ENCODE results near the gene TBX5.
A peak's percentile ranks its signal among the peaks of the same experiment; 100 is the strongest.

Gene TBX5

DNA sequence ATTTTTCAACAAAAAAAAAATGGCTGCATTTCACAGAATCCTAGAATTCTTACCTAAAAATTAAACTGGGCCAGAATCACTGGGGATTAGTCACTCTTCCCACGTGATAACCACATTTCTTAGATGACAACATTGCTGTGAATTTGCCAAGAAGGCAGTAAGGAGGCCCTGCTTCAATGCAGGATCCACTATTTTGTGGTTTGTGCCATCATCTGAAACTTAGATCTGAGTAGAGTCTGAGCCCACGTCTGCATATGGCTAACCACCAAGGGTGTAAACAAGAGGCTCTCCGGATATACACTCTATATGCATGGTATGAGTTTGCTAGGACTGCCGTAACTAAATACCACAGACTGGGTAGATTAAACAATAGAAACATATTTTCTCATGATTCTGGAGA lies 24.4 kb upstream of the TBX5 start:
- DNase-seq: no peak

DNA sequence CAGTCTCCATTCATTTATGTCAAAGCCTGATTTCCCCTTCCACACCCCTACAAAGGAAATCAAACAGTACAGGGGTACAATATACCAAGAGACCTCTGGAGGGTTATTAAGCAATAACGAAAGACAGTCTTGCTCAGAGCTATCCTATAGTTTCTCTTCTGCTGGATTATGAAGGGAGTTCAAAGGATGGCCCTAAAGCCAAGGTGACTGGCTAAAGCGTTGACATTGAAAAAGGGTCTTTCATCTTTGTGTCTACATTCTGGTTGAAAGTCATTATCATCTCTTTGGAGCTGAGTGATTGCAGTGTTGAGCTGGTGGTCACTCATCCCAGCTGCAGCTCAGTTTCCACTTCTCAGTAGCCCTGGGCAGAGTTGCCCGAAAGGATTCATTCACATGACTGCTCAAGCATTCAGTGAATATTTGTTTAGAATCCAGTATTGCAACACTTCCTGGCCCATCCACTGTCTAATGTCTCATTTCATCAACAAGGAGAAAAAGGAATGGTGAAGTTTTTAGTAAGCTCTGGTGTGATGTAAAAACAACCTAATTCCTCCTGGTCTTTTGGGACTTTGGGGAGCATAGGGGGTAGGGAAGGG lies 19.2 kb upstream of the TBX5 start:
- DNase-seq: no peak

DNA sequence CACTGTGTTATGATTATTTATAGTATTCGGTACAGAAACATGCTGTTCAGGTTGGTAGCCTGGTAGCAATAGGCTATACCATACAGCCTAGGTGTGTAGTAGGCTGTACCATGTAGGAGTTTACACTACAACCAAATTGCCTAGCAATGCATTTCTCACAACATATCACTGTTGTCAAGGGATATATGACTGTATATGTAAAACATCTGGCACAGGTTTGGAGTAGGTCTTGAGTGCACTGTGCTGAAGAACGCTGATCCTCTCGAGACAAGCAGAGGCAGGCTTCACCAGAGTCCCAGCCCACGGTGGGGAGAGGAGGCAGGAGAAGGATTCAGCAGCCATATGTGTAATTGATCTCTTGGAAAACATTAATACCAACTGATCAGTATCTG lies 15.0 kb upstream of the TBX5 start:
- DNase-seq: no peak

DNA sequence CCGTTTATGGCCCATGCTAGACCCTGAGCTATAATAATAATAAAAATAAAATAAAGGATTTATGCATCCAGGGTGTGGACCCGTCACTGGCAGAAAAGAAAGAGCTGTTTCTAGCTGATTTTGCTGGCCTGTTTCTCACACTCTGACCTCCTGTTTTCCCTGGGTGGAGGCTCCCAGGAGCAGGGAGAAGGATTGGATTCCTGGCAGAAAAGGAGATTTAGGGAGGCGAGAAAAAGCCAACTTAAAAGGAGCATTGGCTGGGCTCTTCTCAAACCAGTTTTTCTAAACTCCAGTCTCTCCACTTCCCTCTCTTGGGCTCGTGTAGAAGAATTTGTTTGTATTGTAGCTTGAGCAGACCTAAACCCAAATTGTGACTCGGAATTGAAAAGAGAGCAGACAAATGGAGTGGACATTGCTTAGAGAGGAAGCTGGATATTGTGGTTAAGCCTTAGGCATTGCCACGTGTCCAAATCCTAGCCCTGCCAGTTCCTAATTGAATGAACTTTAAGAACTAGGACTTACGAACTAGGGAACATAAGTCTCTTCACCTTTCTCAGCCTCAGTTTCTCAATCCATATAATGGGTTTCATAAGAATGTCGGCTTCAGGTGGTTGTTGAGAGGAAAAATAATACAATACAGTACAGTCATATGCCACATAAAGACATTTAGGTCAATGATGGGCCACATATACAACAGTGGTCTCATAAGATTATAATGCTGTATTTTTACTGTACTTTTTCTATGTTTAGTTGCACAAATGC lies 14.4 kb upstream of the TBX5 start:
- no peak for DNase-seq

DNA sequence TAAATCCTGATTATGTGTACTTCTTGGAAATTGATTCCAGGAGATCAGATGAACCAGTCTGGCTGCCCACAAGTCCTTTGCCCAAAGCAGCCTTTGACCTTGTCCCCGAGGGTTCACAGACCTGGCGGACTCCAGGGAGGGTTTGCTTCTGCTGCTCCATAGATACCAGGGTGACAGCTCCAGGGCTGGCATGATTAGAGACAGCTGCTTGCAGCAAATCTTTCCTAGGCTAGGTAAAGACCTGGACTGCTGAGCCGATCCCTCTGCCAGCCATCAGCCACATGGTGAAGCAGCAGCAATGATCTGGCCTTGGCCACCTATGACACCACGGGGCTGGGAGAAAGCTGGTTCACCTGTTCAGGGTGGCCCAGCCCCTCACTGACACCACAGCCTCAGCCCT lies 10.1 kb upstream of the TBX5 start:
- DNase-seq: no peak

DNA sequence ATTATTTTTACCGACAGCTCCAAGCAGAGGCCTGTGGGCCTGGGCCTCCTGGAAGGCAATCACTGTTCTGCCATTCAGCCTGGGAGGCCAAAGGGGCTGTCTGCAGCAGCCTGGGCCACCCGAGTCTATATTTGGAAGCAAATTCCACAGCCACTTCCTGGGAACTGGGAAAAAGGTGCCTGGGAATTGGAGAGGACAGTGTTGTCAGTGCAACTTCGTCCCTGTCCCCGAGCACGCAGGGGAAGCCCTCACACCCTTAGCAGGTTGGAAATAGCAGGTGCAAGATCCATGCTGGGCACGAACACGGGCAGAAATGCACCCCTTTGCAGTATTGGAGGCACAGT lies 9.6 kb upstream of the TBX5 start:
- no peak for DNase-seq

DNA sequence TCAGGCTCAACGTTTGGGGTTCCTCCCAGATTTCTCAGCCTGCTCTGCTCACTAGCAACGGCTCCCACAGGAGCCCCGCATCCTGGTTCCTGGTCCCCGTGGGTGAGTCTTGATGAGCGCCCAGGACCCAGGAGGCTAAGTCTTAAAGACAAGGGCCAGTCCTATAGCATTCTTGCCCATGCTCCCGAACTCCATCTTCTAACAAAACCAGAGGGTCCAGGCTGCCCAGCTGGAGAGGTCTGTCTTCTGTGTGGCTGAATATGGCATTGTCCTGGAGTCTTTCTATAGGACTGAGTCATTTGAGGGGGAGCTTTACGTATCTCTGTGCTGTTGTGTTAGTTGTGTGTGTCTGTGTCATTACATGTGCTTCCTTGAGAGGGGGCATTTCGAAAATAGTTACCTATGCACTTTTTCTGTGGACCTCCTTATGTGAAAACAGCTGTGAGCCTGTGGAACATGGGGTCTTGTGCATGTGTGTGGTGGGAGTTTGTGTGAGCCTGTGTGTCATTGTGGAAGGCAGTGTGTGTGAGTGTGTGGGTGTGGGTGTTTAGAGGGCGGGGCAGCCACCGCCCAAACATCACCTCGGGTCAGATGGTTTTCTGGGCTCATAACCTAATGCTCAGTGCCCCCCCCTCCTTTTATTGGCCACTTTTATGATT lies 9.1 kb upstream of the TBX5 start:
- DNase-seq: no peak

DNA sequence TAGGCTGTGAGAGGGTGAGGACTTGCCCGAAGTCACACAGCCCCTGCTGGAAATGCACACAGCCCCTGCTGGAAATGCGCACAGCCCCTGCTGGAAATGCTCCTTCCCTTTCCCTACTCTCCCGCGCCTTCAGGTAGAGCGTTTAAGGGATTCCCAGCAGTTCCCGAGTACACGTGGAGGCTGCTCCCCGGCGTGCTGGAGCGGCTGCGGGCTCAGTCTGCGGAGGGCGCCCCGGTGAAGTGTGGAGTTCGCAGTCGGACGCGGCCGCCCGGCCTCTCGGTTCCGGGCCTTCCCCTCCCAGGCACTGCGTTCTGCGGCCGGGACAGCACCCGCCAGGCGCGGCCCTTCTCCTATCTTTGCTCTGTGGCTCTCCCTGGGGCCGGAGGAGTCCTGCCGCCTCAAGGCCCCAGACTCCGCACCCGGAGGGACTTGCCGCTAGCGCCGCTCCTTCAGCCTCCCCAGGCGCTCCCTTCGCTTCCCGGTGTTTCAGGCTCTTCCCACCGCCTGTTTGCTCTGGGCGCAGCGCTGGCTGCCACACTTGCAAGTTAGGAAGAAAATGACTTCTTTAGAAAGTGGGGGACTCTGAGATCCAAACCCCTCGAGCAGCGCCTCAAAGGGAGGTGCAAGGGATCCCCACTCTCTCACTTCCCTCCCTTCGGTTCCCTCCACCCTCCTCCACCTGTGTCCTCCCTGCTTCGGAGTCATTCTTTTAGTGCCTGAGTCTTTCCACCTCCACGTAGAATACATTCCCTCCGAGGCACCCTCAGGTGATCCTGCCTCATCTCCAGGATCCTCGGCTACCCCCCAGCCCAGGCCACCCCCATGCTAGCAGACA lies 8.3 kb upstream of the TBX5 start:
- no peak for DNase-seq

DNA sequence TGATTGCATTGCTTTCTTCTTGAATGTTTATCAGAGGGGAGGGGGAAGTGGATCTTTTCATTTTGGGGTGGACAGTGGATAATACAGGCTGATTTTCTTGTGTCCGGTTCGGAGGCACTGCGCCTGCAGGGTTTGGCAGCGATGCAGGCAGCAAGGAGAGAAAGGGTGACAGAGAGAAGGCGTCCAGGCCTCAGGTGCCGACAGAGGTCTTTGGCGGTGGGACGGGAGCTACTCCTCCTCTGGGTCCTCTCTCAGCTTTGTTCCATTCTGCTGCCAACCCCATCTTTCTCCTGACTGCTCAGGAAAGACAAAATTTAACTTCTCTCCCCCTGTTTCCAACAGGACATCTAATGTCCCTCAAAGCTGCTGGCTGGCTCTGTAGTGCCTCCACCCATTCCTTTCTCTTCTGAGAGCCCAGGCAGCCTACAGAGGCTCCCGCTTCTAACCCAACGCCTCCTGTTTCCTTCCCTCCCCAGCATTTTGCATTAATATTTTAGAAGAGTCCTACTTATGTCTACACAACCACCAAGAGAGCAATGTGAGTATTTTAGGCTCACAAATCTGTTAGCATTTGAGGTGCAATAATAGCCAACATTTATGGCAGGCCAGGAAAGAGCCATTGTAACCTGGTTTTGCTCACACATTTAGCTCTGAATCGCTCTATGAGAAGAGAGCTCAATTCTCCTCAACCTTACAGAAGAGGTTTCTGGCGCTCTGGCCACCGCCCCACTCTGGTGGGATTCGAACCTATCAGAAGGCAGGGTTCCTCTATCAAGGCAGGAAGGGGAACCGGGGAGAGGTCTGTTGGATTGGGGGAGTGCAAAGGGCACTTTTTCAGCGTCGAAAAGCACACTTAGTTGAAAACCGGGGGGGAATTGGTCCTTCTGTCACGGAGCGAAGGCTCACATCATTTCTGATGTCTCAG lies 7.1 kb upstream of the TBX5 start:
- DNase-seq: no peak

DNA sequence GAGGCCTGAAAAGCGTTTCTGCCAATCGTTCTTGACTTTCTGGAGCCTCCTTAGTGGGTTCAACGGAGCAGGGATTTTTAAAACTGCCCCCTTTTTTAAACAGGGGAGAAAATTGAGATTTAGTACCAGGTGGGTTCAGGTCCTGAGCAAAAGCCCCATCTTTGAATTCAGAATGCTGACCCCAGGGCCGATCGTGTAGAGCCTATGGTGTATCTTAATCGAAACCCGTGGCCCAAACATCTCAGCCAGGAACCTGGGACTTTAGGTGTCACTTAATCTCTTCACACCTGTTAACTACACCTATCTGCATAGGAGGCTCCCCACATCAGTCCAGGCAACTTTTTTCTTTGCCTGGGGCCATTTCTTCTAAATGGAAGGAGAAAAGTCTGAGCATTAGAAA lies 6.4 kb upstream of the TBX5 start:
- DNase-seq: no peak

DNA sequence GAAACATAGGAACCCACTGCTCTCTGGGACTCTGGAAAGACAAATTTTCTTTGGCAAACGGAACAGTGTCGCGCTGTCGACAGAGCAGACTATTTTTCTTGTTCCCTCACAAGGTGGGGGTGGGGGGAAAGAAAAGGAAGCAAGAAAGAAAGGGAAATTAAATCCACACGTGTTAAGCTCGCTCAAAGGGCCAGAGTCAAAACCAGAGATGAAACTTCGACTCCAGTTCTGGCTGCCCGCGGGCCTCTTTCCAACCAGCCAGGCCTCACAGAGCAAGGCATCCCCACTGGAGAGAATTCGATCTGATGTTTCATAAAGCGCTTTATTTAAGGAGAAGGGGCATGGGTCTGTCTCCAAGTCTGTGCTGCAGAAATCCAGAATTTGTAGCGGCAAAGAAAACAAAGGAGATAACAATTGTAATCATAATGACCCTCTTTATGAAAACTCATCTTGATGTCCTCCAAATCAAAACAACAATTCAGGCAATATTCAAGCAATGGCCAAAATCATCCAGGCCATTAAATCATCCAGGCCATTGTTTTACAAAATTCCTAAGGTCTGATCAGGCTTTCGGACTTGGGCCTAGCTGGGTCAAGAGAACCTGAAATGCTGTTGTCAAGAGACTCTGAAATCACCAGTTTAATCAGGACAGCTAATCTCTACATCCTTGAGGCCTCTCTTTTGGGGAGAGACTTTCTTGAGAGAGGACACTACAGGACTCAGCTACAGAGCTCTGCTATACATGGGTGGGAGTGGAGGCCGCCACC lies 5.3 kb upstream of the TBX5 start:
- DNase-seq: no peak

DNA sequence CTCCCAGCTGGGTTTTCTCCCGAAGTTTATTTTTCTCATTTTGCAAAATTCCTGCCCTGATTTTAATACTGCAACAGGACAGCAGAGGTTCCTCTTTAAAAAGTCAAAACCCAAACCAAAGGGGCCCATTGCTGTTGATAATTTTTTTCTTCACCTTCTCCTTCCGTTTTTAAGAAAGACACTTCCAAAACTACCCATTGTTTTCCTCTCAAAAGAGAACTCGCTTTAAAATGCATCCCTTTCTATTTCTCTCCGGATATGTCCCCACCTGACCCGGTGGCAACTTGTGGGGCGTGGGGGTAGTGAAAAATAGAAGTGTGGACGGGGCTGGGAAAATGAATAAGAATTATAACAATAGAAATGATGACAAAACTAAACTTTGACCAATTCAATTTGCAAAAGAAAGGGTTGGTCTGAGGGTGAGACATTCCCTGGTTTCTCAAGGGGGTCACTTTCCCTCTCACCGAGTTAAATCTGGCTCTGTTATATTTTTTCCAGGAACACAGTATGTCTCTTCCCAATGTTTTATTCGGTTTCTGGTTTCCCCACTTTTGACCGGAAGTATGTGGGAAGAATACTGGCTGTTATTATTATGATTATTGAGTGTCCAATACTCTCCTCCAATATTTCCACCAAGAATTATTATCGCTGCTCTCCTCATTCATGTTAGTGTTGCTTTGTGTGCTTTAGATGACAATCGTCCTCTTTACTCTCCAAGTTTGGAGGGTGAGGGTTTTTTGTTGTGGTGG lies 4.1 kb upstream of the TBX5 start:
- DNase-seq: no peak

DNA sequence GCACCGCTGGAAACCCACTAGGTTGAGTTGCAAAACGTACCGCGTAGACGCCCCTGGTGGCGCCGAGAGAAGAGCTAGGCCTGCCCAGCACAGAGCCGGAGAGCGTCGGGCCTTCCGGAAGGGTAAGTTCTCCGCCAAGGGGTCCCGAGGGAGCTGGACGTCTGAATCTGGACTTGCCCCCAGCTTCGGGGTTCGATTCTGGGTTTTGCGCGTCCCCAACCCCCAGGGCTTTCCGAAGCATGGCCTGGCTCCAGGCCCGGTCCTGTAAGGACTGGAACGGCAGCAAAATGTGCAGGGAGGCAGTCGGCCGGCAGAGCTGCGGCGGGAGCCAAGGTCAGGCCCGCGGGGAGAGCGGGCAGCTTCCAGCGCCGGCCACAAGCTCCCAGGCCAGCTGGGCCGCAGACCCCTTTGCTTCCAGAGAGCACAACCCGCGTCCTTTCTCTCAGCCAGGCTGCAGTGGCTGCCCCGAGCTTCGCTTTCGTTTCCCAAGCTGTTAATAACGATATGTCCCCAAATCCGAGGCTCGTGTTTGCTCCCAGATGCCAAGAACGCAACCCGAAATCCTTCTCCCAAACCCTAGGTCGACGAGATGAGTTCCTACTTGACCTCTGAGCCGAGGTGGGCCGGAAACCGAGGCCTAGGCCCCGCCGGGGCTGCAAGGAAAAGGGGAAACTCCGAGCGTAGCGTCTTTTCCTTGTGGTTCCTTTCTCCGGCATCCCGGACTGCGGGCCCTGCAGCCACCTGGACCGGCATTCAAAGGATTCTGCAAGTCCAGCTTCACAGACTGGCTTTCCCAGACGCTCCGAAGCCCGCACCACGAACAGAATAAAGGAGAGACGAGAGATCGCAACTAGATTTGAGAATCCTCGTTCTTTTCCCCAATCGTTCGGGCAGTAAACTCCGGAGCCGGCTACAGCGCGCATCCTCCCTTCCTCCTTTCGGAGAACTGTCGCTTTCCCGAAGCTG lies 3.2 kb upstream of the TBX5 start:
- peak; percentile 3 for DNase-seq

DNA sequence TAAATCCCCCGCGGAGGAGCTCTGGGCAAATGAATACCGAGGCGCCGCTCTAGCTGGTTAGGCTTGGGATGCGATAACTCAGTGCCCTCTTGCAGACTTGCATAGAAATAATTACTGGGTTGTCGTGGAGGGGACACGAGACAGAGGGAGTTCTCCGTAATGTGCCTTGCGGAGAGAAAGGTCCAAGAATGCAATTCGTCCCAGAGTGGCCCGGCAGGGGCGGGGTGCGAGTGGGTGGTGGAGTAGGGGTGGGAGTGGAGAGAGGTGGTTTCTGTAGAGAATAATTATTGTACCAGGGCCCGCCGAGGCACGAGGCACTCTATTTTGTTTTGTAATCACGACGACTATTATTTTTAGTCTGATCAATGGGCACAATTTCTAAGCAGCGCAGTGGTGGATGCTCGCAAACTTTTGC lies 2.5 kb upstream of the TBX5 start:
- DNase-seq: no peak

DNA sequence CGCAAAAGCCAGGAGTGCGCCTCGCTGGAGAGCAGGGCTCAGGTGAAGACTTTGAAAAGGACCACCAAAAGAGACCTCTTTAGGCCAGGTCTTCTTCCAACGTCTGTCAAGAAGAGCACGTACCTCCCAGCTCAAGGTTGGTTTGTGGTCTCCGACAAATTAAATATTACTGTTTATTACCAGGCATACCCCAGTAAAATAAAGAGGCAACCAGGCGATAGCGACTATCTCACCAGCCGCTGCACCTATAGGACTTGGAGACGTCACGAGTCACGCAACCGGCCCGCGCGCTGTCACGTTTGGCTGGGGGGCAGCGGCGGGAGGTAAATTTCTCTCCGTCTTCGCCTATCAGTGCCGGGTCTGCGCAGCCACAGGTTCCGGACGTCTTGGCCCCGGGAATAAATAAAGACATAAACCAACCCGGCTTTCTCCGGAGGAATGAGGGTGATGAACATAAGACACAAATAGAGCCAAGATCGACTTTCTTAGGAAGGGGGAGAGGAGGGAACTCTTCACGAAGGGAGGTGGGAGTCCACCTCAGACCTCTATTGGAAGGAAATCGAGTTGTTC lies 2.0 kb upstream of the TBX5 start:
- DNase-seq: no peak

DNA sequence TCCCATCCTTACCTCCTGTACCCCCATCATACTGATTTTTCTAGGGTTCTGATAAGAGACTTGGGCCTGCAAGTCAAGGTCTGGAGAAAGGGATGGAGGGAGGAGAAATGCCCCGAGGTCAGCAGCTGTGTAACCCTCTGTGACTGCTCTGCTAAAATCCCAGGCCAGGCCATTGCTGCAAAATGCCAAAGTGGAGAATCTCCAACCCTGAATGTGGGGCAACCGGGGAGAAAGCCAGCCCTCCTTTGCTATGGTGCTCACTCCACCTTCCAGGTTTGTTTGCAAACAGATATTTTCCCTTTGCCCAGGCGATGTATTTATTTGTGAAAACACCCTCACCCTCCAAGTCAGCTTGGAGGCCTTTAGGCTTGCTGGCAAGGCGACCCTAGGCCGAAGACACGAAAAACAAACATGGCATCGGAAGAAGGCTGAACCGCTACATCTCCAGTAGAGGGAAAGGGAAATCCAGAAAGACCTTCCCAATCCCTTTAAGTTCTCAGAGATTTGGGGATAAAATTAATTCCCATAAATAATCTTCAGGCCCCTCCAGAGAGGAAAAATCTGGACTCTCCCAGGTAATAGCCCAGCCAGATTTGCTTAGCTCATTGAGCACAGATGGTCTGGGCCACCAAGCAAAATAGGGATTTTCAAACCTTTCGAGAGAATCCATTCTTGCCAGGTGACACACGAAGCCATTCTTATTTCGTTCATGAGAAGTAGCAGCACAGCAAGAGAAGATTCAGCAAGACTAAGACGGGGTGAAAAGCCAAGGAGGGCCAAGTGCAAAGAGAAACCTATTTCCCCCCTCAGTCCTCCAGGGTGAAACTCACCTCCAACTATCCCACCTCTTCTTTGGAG lies 1.3 kb upstream of the TBX5 start:
- no peak for DNase-seq

DNA sequence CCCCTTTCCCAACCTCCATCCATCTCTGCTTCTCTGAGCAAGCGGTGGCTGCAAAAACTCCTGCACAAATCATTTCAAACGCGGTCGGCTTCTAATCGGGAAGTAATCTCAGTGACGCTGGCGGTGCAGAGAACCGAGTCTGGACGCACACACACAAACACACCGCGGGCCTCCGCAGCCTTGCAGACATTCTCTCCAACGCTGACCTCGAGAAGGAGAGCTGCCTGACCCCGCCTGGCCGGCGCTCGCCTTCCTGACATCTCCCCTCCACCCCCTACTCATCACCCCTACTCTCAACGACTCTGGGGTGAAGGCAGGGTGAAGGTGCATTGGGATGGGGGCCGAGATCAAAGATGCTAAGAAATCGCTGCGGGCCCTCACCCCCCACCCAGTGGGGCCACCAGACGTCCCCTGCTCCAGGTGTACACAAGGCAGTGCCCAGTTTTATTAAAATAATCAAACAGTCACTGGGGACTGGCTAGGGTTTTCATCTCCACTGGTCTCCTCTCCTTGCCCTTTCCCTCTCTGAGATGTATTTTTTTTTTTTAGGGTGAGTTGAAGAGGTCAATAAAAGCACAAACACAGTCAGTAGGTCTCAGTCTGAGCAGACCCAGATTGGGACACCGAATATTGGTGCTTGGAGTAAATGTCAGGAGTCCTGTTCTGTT lies 506 bp upstream of the TBX5 start:
- DNase-seq: no peak

Measured in suppressor macrophage treated with lipopolysaccharide for 4 hours (primary cell).